HG03558 (cell line): ENCODE measurements around the gene PHLDB1.
"Not testable (repeated sequence)": the region's sequence is repeated elsewhere in the genome, so short reads cannot be mapped to it uniquely, and the experiment has no call there.

ENCODE experiments used
- ATAC-seq: cut with Tn5 transposase; IDR thresholded peaks from one replicate; pipeline ENCODE4 v1.9.1; 2021; ENCODE audit warnings: moderate number of reproducible peaks; ENCODE audit not compliant: unreplicated experiment; ENCODE audit errors: extremely low read depth

Gene PHLDB1

DNA sequence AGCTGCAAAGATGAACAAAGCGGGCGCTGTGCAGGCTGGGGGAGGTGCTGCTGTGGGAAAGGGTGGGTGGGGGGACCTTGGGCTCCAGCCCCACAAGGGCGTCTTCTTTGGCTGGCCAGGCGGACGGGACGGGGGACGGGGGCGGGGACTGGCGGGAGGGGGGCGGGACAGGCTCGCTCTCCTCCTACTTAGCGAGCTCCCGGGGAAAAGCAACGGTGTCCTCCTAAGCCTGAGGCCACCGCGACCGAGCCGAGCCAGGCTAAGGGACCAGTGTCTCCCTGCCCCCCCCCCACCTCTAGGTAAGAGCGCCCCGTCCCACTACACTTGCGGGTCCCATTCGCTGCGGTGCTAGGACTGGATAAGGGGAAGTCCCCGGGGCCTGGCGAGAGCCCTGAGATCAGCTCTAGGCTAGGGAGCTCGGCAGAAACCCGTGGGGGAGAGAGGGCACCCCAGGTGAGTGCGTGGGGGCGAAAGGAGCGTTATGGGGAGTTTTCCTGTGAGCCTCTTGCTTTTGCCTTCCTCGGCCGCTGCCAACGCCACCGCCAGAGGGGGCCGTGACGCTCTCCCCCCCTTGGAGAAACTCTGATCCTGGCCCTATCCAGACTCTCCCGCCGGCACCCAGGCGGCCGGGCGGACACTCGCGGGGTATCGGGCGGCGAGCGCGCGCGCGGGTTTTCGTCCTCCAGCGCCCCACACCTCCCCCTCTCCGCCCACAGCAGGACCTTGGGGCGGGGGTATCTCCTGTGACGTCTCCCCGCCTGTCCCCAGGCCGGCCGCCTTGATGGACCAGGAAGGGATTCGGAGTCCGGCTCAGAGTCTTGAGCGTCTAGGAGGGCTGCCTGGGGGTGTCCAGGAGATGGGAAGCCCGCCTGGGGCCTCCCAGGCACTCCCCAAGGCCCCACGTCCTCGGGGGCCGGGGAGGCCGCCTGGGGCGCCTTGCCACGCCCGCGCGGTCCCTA lies at the start of gene PHLDB1:
Gene PHLDB1 (plus strand): TSS at position 215 of the 959 bp plus-strand sequence. CDS start 6,222 bp downstream, outside the sequence.
- no peak for ATAC-seq

DNA sequence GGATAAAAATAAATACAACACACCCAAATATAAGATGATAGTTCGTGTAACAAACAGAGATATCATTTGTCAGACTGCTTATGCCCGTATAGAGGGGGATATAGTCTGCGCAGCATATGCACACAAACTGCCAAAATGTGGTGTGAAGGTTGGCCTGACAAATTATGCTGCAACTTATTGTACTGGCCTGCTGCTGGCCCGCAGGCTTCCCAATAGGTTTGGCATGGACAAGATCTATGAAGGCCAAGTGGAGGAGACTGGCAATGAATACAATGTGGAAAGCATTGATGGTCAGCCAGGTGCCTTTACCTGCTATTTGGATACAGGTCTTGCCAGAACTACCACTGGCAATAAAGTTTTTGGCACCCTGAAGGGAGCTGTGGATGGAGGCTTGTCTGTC lies 46.6 kb upstream of the PHLDB1 start:
- ATAC-seq = no peak

DNA sequence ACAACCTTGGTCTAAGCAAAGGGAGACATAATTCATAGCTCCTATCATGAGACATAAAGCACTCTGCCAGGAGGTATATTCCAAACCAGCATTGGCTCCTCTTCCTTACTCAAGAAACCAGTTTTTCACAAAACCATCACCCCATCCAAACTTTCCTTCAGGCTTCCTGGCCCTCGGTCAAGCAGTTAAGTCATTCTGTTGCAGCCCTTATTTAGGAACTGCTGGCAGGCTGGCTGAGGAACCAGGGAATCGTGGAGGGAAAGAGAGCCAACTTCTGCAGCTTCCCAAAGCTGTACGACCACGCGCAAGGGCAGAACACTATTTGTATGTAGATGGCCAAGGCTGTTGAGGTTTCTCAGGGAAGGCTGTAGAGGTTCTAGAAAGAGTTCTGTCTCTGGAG lies 42.4 kb upstream of the PHLDB1 start:
- no peak for ATAC-seq

DNA sequence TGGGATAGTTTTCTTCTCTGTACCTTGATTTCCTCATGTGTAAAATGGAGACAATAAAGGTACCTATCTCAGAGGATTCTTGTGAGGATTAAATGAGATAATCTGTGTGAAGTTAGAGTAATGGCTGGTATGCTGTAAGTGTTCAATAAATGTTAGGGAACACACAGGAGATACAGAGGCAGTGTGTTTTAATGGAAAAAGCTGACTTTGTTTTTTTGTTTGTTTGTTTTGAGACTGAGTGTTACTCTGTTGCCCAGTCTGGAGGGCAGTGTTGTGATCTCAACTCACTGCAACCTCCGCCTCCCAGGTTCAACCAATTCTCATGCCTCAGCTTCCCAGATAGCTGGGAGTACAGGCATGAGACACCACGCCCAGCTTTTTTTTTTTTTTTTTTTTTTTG lies 37.7 kb upstream of the PHLDB1 start:
- no peak for ATAC-seq

DNA sequence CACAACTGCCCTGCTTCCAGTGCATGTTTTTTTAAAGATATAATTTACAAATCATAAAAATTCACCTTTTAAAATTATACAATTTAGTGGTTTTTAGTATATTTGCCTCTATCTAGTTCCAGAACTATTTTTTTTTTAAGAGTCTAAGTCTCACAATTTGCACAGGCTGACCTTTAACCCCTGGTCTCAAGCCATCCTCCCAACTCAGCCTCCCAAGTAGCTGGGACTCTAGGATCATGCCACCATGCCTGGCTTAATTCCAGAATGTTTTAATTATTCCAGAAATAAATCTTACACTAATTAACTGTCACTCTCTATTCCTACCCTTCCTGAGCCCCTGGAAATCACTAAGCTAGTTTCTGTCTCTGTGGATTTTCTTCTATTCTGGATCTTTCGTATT lies 36.6 kb upstream of the PHLDB1 start:
- ATAC-seq = no peak

DNA sequence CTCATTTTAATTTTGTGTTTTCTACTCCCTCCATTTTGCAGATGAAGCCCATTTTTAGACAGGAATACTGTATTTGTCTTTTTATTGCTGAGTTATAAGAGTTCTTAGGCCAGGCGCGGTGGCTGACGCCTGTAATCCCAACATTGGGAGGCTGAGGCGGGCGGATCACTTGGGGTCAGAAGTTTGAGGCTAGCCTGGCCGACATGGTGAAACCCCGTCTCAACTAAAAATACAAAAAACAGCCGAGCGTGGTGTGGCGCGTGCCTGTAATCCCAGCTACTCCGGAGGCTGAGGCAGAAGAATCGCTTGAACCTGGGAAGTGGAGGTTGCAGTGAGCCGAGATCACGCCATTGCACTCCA lies 35.7 kb upstream of the PHLDB1 start:
- not testable (repeated sequence) for ATAC-seq

DNA sequence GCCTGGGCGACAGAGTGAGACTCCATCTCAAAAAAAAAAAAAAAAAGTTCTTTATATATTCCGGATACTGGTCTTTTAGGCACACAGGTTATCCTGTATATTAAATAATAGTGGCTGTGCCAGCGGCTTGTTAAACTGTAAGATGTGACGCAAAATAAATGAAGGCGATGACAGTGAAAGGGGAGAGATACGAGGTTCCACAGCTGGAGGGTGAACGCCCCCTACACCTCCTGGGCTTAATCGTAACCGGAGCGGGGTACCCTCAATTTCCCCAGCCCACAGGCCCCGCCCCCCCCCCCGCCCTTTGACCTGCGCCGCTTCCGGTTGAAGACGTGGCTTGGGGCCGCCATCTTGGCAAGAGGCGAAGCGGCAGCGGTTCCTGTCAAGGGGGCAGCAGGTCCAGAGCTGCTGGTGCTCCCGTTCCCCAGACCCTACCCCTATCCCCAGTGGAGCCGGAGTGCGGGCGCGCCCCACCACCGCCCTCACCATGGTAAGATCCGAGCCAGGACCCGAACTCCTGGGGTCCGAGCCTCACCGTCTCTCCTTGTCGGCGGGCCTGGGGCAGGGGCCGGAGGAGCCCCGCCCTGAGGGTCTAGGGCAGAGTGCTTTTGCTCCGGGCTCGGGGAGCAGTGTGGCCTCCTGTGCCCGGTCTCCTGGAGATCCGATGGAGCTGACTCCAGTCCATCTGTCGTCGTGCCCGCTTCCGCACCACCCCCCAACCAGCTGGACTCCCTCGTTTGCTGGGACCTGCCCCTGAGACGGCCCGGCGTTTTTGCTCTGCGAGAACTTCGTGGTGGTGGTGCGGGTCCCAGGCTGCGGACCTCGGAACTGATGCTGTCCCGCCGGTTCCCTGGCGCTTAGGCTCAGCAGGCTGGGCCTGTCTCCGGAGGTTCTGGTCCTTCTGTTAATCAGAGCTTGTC lies 35.1 kb upstream of the PHLDB1 start, which contains the start of gene ARCN1:
Gene ARCN1 (plus strand): TSS at position 349 of the 920 bp plus-strand sequence. CDS start 139 bp downstream, at position 488.
- no peak for ATAC-seq

DNA sequence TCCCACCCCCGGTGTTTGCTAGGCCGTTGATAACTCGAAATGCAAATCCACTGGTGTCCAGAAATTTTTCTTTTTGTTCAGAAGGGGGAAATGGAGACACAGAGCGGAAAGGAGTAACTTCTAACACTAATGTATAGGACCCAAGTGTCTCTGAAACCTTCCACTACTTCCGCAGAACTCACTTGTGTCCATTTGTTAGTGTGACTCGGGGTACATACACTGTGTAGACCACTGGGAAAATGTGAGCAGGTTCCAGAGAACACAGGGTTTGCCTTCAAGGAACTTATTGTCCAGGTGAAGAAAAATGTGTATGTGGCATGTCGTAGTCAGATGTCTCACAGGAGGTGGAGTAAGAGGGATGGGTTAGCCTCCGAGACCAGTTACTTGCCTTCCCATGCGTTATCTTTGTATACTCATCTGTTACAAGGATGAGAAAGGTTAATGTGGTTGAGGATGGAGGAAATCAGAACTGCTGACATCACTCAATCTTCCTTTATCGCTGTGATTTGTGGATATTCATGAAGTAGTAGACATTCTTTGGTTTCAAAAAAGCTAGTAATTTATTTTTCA lies 34.3 kb upstream of the PHLDB1 start:
- ATAC-seq = no peak

DNA sequence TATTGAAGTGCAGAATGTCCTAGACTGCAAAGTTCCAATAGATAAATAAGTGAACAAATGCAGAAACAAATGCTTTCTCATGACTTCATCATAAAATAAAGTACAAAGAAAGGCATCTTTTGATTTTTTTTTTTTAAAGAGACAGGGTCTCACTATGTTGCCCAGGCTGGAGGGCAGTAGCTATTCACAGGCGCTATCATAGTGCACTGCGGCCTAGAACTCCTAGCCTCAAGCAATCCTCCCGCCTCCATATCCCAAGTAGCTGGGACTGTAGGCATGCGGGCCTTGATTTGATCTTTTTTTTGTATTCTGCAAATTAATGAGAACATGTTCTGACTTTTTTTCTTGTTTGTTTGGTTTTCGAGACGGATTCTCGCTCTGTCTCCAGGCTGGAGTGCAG lies 32.8 kb upstream of the PHLDB1 start:
- ATAC-seq = no peak

DNA sequence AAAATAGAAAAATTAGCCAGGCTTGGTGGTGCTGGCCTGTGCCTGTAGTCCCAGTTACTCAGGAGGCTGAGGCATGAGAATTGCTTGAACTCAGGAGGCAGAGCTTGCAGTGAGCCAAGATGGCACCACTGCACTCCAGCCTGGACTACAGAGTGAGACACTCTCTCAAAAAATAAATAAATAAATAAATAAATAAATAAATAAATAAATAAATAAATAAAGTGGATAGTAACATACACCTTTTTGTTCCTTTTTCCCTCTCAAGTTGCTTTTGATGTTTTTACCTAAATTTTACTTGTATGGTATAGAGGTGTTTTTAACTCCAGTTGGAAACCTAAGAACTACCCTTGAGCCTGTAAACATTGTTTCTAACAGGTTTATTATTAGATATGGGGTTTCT lies 29.4 kb upstream of the PHLDB1 start:
- not testable (repeated sequence) for ATAC-seq

DNA sequence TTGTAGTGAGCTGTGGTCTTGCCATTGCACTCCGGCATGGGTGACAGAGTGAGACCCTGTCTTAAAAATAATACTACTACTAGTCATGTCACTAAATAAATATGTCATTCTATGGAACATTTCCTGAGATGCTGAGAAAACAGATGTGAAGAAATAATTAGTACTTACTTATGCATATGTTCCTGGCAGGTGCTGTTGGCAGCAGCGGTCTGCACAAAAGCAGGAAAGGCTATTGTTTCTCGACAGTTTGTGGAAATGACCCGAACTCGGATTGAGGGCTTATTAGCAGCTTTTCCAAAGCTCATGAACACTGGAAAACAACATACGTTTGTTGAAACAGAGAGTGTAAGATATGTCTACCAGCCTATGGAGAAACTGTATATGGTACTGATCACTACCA lies 26.4 kb upstream of the PHLDB1 start:
- no peak for ATAC-seq

DNA sequence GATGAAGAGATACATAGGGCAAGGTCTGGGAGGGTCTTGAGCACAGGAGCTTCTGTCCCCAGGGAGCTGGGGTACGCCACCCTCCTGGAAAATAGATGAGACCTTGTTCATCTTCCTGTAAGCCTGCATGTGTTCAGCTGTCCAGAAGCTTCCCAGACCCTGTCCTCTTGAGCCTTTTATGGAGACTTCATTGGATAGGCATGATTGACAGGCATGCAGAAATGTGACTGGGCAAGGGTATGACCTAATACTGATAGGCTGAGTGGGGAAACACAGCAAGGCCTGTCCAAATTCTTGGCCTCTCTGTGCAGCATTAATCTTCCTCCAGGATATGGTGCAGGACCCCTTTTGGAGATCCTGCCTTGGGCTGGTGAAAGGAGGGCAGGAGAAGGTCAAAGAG lies 19.5 kb upstream of the PHLDB1 start:
- ATAC-seq = no peak

DNA sequence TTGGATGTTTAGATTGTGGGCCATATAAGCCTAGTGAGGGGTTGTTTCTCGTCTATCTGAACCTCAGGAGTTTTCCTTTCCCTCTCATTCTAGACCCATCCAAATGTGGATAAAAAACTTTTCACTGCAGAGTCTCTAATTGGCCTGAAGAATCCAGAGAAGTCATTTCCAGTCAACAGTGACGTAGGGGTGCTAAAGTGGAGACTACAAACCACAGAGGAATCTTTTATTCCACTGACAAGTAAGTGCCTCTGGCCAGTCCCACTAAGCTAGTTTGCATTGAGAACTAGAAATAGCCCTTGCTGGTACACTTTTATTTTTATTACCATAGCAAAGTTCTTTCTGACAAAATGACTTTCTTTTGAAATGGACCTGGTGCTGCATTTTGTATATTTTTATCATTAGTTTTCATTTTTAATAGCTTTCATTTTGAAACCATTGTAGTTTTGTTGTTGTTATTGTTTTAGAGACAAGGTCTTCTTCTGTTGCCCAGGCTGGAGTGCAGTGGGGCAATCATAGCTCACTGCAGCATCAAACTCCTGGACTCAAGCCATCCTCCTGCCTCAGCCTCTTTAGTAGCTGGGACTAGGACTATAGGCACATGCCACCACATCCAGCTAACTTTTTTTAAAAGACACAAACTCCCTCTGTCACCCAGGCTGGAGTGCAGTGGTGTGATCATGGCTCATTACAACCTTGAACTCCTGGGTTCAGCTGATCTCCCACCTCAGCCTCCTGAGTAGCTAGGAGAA lies 14.6 kb upstream of the PHLDB1 start:
- no peak for ATAC-seq

DNA sequence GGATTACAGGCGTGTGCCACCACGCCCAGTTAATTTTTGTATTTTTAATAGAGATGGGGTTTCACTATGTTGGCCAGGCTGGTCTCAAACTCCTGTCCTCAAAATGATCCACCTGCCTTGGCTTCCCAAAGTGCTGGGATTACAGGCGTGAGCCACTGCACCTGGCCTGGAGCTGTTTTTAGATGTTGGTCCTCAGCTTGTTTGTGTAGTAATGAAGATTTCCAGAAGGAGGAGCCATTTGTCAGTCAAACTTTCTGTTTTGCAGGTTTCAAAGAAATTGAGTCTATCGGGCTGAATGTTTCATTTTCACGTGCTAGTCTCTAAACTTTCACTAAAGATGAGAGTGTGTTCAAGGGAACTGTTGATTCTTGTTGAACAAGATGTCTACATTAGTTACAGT lies 12.4 kb upstream of the PHLDB1 start:
- not testable (repeated sequence) for ATAC-seq

DNA sequence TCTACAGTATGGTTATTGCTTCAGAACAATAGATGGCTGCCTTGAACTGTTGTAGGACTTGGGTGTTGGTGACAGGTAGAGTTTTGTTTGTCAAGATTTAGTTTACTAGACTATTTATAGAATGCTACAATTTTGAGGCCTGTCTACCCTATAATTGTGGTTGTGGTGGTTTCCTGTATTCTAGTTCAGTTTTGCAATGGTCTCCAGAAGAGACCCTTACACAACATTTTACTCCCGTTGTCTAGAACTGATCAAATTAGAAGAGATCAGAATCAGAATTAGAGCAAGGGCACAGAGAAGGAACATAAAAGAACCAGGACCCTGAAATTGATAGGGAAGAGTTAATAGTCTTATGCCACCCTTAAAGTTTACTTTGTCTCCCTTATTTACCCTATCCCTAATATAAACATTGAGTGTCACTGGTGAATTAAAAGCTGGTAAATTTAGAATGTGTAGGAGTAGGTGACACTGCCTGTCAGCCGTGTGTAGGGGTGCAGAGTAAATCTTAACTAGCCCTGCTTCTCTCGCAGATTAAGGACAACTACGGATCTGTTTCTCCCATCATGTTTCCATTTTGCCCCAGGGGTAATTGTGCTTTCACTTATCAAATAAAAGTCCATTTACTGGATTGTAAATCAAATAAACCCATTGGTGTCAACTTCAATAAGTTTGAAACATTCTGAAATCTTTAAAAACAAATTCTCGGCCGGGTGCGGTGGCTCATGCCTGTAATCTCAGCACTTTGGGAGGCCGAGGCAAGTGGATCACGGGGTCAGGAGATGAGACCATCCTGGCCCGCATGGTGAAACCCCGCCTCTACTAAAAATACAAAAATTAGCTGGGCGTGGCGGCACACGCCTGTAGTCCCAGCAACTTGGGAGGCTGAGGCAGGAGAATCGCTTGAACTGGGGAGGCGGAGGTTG lies 10.9 kb upstream of the PHLDB1 start:
- no peak for ATAC-seq

DNA sequence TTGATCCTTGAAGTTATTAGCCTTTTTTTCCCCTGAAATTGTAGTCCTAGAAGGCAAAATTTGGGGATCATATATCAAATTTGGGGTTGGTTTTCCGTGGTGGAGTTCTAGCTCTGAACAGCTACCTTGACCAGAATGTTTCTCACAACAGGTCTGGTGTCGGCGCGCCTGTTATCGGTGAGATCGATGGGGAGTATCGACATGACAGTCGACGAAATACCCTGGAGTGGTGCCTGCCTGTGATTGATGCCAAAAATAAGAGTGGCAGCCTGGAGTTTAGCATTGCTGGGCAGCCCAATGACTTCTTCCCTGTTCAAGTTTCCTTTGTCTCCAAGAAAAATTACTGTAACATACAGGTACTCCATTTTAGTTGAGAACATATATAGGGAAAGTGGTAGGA lies 9.9 kb upstream of the PHLDB1 start:
- no peak for ATAC-seq

DNA sequence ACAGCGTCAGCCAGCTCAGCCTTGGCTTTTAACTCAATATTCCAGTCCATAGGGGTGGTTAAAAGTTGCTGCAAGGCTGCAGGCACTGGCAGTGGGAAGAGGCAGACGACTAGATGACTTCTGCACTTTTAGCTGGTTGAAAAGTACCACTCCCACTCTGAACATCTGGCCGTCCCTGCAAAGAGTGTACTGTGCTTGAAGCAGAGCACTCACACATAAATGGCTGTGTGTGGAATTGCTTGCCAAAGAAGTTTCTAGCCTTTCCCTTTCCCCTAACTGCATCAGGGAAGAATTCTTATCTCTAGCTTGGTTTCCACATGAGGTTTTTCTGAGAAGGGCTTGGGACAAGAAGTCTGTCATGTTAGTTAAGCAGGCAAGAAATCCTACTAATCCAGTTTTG lies 5.1 kb upstream of the PHLDB1 start:
- ATAC-seq = no peak

DNA sequence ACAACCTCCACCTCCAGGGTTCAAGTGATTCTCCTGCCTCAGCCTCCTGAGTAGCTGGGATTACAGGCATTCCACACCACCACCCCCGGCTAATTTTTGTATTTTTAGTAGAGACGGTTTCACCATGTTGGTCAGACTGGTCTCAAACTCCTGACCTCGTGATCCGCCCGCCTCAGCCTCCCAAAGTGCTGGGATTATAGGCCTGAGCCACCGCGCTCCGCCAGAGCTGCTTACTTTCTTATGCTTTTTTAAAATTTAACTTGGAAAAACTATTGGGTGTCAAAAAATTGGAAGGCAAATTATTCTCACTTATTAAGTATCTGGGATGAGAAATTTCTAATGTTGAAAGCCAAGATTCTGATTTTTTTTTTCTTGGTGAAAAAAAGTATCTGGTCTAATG lies 3.7 kb upstream of the PHLDB1 start:
- ATAC-seq = not testable (repeated sequence)

DNA sequence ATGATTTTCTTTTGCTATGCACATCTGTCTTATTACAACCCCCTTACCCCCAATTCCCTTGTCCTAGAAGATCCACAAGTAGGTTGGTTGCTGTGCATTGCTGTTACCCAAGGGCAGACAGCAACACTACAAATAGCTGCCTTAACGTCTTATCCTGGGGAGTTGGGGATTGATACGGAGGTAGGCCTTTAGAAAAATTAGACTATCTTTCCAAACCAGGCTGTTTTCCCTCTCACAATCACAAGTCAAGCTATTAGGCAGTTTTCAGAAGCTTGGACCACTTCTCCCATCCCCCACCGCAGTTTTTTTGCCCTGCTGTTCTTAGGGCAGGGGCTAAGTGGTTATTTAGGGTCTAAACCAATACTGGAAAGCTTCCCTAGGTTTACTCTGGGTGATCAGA lies 2.8 kb upstream of the PHLDB1 start:
- no peak for ATAC-seq
